HG02763 (cell line): ENCODE measurements around the gene NCAM1.
"Not testable (repeated sequence)": the region's sequence is repeated elsewhere in the genome, so short reads cannot be mapped to it uniquely, and the experiment has no call there.

Experiments
- ATAC-seq: cut with Tn5 transposase; IDR thresholded peaks from one replicate; pipeline ENCODE4 v1.9.1; 2021; ENCODE audit warnings: mild to moderate bottlenecking, moderate library complexity; ENCODE audit not compliant: unreplicated experiment

Gene NCAM1

GRCh38 chr11:112961146-112961668 lies at the start of gene NCAM1:
Gene NCAM1 (plus strand): TSS chr11:112961420.
- no peak for ATAC-seq

- no peak for ATAC-seq
These were observed 38.6 kb upstream of the NCAM1 start for GRCh38 chr11:112922606-112923005.

- not testable (repeated sequence) for ATAC-seq
These were observed 36.4 kb upstream of the NCAM1 start for GRCh38 chr11:112924836-112925235.

GRCh38 chr11:112925516-112926310 lies 35.5 kb upstream of the NCAM1 start:
- no peak for ATAC-seq

GRCh38 chr11:112928136-112928535 lies 33.1 kb upstream of the NCAM1 start:
- no peak for ATAC-seq

- no peak for ATAC-seq
These were observed 31.8 kb upstream of the NCAM1 start for GRCh38 chr11:112929432-112929831.

GRCh38 chr11:112931703-112932102 lies 29.5 kb upstream of the NCAM1 start:
- ATAC-seq, result no peak

- no peak for ATAC-seq
These were observed 28.6 kb upstream of the NCAM1 start for GRCh38 chr11:112932593-112932992.

- ATAC-seq, result no peak
These were observed 27.2 kb upstream of the NCAM1 start for GRCh38 chr11:112933970-112934369.

GRCh38 chr11:112941104-112941503 lies 20.1 kb upstream of the NCAM1 start:
- ATAC-seq, result no peak

- no peak for ATAC-seq
These were observed 18.1 kb upstream of the NCAM1 start for GRCh38 chr11:112942966-112943643.

GRCh38 chr11:112946866-112947265 lies 14.4 kb upstream of the NCAM1 start:
- no peak for ATAC-seq

- ATAC-seq, result no peak
These were observed 11.2 kb upstream of the NCAM1 start for GRCh38 chr11:112949781-112950575.

- ATAC-seq, result no peak
These were observed 2.5 kb upstream of the NCAM1 start for GRCh38 chr11:112958670-112959069.

- no peak for ATAC-seq
These were observed 745 bp downstream of the NCAM1 start for GRCh38 chr11:112961751-112962578.

- no peak for ATAC-seq
These were observed 1.6 kb downstream of the NCAM1 start for GRCh38 chr11:112962579-112963367.

- no peak for ATAC-seq
These were observed 2.2 kb downstream of the NCAM1 start for GRCh38 chr11:112963368-112963955.

- no peak for ATAC-seq
These were observed 4.4 kb downstream of the NCAM1 start for GRCh38 chr11:112965656-112966055.

- no peak for ATAC-seq
These were observed 5.3 kb downstream of the NCAM1 start for GRCh38 chr11:112966561-112966960.
